Measurements from ENCODE around the gene HBG2. TPM values are rescaled to one million over a fixed set of nuclear protein-coding genes. Genes with fewer than 3 reads are reported as not detected.

Gene HBG2
- total and polyA plus RNA-seq, 9 of the 15 experiments (the other 6 are each of a cell fraction or from before 2014, with no cell fraction given), result 1,626 to 58,619 (median 10,515) TPM

DNA sequence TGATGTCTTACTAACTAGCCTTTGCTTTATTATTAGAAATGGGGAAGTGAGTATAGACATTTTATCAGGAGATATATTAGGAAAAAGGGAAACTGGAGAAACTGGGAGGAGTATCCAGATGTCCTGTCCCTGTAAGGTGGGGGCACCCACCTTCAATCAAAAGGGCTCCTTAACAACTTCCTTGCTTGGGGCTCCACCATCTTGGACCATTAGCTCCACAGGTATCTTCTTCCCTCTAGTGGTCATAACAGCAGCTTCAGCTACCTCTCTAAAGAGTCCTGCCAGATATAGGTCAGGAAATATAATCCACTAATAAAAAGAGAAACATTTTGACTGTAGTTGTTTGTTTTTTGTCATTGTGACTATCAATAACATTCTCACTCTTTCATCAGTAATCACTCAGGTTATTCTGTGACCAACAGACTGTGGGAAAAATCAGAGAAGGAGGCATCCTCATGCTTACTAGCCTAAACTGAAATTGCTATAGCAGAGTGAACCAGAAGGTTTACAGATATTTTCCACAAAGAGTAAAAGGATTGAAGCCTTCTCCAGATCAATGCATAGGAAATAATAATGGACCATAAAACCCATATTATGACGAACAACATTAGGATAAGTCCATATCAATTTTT, 36.7 kb upstream of the HBG2 start (continued):
- no peak for TF ChIP-seq ZNF212 (CRISPR knock-in tag; IDR thresholded peaks at IDR 0.05)
- TF ChIP-seq, protein P1, sequence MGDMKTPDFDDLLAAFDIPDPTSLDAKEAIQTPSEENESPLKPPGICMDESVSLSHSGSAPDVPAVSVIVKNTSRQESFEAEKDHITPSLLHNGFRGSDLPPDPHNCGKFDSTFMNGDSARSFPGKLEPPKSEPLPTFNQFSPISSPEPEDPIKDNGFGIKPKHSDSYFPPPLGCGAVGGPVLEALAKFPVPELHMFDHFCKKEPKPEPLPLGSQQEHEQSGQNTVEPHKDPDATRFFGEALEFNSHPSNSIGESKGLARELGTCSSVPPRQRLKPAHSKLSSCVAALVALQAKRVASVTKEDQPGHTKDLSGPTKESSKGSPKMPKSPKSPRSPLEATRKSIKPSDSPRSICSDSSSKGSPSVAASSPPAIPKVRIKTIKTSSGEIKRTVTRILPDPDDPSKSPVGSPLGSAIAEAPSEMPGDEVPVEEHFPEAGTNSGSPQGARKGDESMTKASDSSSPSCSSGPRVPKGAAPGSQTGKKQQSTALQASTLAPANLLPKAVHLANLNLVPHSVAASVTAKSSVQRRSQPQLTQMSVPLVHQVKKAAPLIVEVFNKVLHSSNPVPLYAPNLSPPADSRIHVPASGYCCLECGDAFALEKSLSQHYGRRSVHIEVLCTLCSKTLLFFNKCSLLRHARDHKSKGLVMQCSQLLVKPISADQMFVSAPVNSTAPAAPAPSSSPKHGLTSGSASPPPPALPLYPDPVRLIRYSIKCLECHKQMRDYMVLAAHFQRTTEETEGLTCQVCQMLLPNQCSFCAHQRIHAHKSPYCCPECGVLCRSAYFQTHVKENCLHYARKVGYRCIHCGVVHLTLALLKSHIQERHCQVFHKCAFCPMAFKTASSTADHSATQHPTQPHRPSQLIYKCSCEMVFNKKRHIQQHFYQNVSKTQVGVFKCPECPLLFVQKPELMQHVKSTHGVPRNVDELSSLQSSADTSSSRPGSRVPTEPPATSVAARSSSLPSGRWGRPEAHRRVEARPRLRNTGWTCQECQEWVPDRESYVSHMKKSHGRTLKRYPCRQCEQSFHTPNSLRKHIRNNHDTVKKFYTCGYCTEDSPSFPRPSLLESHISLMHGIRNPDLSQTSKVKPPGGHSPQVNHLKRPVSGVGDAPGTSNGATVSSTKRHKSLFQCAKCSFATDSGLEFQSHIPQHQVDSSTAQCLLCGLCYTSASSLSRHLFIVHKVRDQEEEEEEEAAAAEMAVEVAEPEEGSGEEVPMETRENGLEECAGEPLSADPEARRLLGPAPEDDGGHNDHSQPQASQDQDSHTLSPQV (IDR thresholded peaks at IDR 0.05), result peak; percentile 92
- TF ChIP-seq, protein P2, sequence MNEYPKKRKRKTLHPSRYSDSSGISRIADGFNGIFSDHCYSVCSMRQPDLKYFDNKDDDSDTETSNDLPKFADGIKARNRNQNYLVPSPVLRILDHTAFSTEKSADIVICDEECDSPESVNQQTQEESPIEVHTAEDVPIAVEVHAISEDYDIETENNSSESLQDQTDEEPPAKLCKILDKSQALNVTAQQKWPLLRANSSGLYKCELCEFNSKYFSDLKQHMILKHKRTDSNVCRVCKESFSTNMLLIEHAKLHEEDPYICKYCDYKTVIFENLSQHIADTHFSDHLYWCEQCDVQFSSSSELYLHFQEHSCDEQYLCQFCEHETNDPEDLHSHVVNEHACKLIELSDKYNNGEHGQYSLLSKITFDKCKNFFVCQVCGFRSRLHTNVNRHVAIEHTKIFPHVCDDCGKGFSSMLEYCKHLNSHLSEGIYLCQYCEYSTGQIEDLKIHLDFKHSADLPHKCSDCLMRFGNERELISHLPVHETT (CRISPR knock-in tag; conservative IDR thresholded peaks at IDR 0.05 in 1 of 2, IDR thresholded peaks at IDR 0.05 in 1 of 2), result peak in 1 of 2 experiments; percentile 34; a peak in 1 of 4 replicates
- no peak for TF ChIP-seq CHD1 (IDR thresholded peaks at IDR 0.05; ENCODE audit: low read length)
- no peak for TF ChIP-seq XRCC5 (IDR thresholded peaks at IDR 0.05; ENCODE audit: low read depth, low read length)
- TF ChIP-seq ETS2 (tag; IDR thresholded peaks at IDR 0.05; ENCODE audit: borderline replicate concordance, poor library complexity, severe bottlenecking), result no peak
- TF ChIP-seq ZNF197 (CRISPR knock-in tag; IDR thresholded peaks at IDR 0.05; ENCODE audit: low read depth), result no peak
- TF ChIP-seq, protein P3, sequence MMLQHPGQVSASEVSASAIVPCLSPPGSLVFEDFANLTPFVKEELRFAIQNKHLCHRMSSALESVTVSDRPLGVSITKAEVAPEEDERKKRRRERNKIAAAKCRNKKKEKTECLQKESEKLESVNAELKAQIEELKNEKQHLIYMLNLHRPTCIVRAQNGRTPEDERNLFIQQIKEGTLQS (IDR thresholded peaks at IDR 0.05), result no peak
- TF ChIP-seq, protein P3 (CRISPR knock-in tag; conservative IDR thresholded peaks at IDR 0.05), result no peak
- TF ChIP-seq SMARCC2 (IDR thresholded peaks at IDR 0.05; ENCODE audit: low read depth), result no peak
- no peak for TF ChIP-seq ATF1 (CRISPR knock-in tag; IDR thresholded peaks at IDR 0.05)
- TF ChIP-seq ATF1 (tag; IDR thresholded peaks at IDR 0.05), result no peak
- TF ChIP-seq CEBPG (CRISPR knock-in tag; IDR thresholded peaks at IDR 0.05), result no peak
- TF ChIP-seq CEBPG (tag; conservative IDR thresholded peaks at IDR 0.05 in 1 of 2, IDR thresholded peaks at IDR 0.05 in 1 of 2), result no peak
- TF ChIP-seq ZNF3 (CRISPR knock-in tag; IDR thresholded peaks at IDR 0.05), result no peak
- no peak for TF ChIP-seq CREM (IDR thresholded peaks at IDR 0.05; ENCODE audit: low read depth)
- no peak for TF ChIP-seq ZNF589 (CRISPR knock-in tag; IDR thresholded peaks at IDR 0.05; ENCODE audit: low read depth)
- no peak for TF ChIP-seq CHD4 (IDR thresholded peaks at IDR 0.05; ENCODE audit: insufficient read depth, insufficient replicate concordance, low read depth, low read length, poor library complexity, severe bottlenecking)
- TF ChIP-seq TARDBP (IDR thresholded peaks at IDR 0.05), result no peak
- TF ChIP-seq SAFB (IDR thresholded peaks at IDR 0.05; ENCODE audit: borderline replicate concordance, low read depth, low read length), result no peak
- no peak for TF ChIP-seq ZNF253 (CRISPR knock-in tag; conservative IDR thresholded peaks at IDR 0.05)
- no peak for TF ChIP-seq TAL1 (IDR thresholded peaks at IDR 0.05)
- no peak for TF ChIP-seq FOXA1 (IDR thresholded peaks at IDR 0.05; ENCODE audit: borderline replicate concordance)
- no peak for TF ChIP-seq MTA1 (IDR thresholded peaks at IDR 0.05; ENCODE audit: borderline replicate concordance)
